Hepatocyte (in vitro differentiated cells): Measurements from ENCODE around the gene IRF2. TPM values are rescaled to one million over a fixed set of nuclear protein-coding genes. Genes with fewer than 3 reads are reported as not detected.

Experiments
- DNase-seq: peaks from one replicate; pipeline ENCODE4 v3.0.0-alpha.2; 2016; ENCODE audit warnings: low spot score
- H2AFZ ChIP-seq: fragments of 200-600 bp; sonication (generic); 2 replicates; pipeline ENCODE4 v1.6.0; 2016; ENCODE audit warnings: antibody characterized with exemption, mild to moderate bottlenecking
- H3K27ac ChIP-seq: fragments of 200-600 bp; sonication (generic); 2 replicates; pipeline ENCODE4 v1.5.1; 2016; ENCODE audit warnings: mild to moderate bottlenecking
- H3K27me3 ChIP-seq: fragments of 200-600 bp; sonication (generic); 2 replicates; pipeline ENCODE4 v1.6.1; 2016
- H3K36me3 ChIP-seq: fragments of 200-600 bp; sonication (generic); replicated peaks from 2 replicates; pipeline ENCODE4 v1.5.1; 2016; ENCODE audit warnings: low read depth; ENCODE audit not compliant: insufficient read depth
- H3K4me1 ChIP-seq: fragments of 200-600 bp; sonication (generic); 2 replicates; pipeline ENCODE4 v1.5.1; 2016; ENCODE audit warnings: mild to moderate bottlenecking, moderate library complexity; ENCODE audit not compliant: insufficient read depth
- H3K4me2 ChIP-seq: fragments of 200-600 bp; sonication (generic); 2 replicates; pipeline ENCODE4 v1.6.0; 2016
- H3K4me3 ChIP-seq: fragments of 200-600 bp; sonication (generic); 2 replicates; pipeline ENCODE4 v1.5.1; 2016; ENCODE audit warnings: mild to moderate bottlenecking
- H3K79me2 ChIP-seq: fragments of 200-600 bp; sonication (generic); 2 replicates; pipeline ENCODE4 v1.6.0; 2017; ENCODE audit warnings: mild to moderate bottlenecking
- H3K9me2 ChIP-seq: fragments of 200-600 bp; sonication (generic); replicated peaks from 2 replicates; pipeline ENCODE4 v1.6.0; 2017; ENCODE audit warnings: mild to moderate bottlenecking; ENCODE audit not compliant: insufficient read depth
- H3K9me3 ChIP-seq: fragments of 200-600 bp; sonication (generic); 2 replicates; pipeline ENCODE4 v1.5.1; 2016; ENCODE audit warnings: low read depth, mild to moderate bottlenecking
- H4K20me1 ChIP-seq: fragments of 200-600 bp; sonication (generic); 2 replicates; pipeline ENCODE4 v1.6.0; 2016; ENCODE audit warnings: mild to moderate bottlenecking; ENCODE audit not compliant: insufficient read depth, poor library complexity, severe bottlenecking
- EZH2 ChIP-seq: fragments of 200-600 bp; sonication (generic); IDR thresholded peaks from 2 replicates; pipeline ENCODE4 v1.6.1; 2016; ENCODE audit warnings: antibody characterized with exemption, mild to moderate bottlenecking, borderline replicate concordance
- EZH2phosphoT487 ChIP-seq: fragments of 200-600 bp; sonication (generic); IDR thresholded peaks from one replicate; pipeline ENCODE4 v1.6.1; 2018; ENCODE audit warnings: antibody characterized with exemption, mild to moderate bottlenecking, low read depth, moderate library complexity; ENCODE audit not compliant: unreplicated experiment, severe bottlenecking
- WGBS: methylation state at CpG from one replicate; pipeline ENCODE4 v1.1.6; 2016; ENCODE audit warnings: low lambda C conversion rate; ENCODE audit errors: missing lambda C conversion rate; 5-methylcytosine and 5-hydroxymethylcytosine counted together
- polyA plus RNA-seq: library from polyadenylated mRNA; unstranded; fragments of >200 nt; fragmentation: Nextera tagmentation; extraction: Ambion mirVana; gene quantifications from 2 replicates; pipeline ENCODE4 v1.2.1, GENCODE V29; 2016
- total RNA-seq: library from RNA; depleted of rRNA; stranded (reverse); fragments of >200 nt; gene quantifications from 2 replicates; pipeline ENCODE4 v1.2.3, GENCODE V29; 2014
- TF ChIP-seq, protein P1 (sequence below): fragments of 200-600 bp; sonication (generic); IDR thresholded peaks from 2 replicates; pipeline ENCODE4 v1.5.1; 2016; ENCODE audit warnings: antibody characterized with exemption, mild to moderate bottlenecking; ENCODE audit not compliant: poor library complexity

Gene IRF2
- total and polyA plus RNA-seq, 2 experiments from 2014 or later: 17.7 to 41.1 TPM

DNA sequence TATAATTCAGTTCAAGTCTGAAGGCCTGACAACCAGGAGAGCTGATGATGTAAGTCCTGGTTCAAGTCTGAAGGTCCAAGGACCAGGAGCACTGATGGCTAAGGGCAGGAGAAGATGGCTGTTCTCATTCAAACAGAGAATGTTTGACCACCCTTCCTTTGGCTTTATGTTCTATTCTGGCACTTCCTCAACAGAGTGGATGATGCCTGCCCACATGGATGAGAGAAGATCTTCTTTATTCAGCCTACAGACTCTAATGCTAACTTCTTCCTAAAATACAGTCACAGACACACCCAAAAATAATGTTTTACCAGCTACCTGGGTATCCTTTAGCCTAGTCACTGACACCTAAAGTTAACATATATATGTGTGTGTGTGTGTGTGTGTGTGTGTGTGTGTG, 25.6 kb upstream of the IRF2 start:
- Histone ChIP-seq H2AFZ (no peak overlapping the region), H3K9me3 (no peaks in the 10 kb centered on the region), H3K79me2 (no peaks in the 10 kb centered on the region), H3K9me2 (no peaks in the 10 kb centered on the region), H4K20me1 (no peaks in the 10 kb centered on the region), H3K4me2 (no peak overlapping the region), H3K4me1 (no peaks in the 10 kb centered on the region), H3K27me3 (no peaks in the 10 kb centered on the region), H3K27ac (no peak overlapping the region), H3K36me3 (no peaks in the 10 kb centered on the region), H3K4me3 (no peak overlapping the region)
- no peak for DNase-seq
- TF ChIP-seq, protein P1, sequence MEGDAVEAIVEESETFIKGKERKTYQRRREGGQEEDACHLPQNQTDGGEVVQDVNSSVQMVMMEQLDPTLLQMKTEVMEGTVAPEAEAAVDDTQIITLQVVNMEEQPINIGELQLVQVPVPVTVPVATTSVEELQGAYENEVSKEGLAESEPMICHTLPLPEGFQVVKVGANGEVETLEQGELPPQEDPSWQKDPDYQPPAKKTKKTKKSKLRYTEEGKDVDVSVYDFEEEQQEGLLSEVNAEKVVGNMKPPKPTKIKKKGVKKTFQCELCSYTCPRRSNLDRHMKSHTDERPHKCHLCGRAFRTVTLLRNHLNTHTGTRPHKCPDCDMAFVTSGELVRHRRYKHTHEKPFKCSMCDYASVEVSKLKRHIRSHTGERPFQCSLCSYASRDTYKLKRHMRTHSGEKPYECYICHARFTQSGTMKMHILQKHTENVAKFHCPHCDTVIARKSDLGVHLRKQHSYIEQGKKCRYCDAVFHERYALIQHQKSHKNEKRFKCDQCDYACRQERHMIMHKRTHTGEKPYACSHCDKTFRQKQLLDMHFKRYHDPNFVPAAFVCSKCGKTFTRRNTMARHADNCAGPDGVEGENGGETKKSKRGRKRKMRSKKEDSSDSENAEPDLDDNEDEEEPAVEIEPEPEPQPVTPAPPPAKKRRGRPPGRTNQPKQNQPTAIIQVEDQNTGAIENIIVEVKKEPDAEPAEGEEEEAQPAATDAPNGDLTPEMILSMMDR: no peak
- no peak for TF ChIP-seq EZH2phosphoT487
- TF ChIP-seq EZH2: no peak

DNA sequence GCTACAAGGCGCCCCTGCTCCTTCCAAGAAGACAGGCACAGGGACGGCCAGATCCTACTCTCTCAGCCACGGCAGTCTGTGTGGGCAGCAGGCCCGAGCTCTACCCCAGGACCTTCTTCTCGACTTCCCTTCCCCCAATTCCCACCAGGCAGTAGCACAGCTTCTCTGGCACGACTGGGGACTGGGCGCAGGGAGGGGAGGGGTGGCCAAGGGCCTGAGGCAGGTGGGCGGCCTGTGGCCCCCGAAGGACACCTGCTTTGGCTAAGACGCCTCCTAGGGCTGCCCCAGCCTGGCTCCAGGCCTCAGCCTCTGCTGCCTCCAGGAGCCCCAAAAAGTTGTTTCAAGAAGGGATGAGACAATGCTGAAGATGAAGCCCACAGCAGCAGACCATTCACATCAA, 24.2 kb upstream of the IRF2 start:
- Histone ChIP-seq H3K36me3 (no peaks in the 10 kb centered on the region), H3K4me2 (no peak overlapping the region), H3K27me3 (no peaks in the 10 kb centered on the region), H4K20me1 (no peaks in the 10 kb centered on the region), H3K79me2 (no peaks in the 10 kb centered on the region), H3K9me2 (no peaks in the 10 kb centered on the region), H3K4me3 (no peak overlapping the region), H3K9me3 (no peaks in the 10 kb centered on the region), H3K4me1 (no peaks in the 10 kb centered on the region), H2AFZ (no peak overlapping the region), H3K27ac (no peak overlapping the region)
- TF ChIP-seq, protein P1: no peak
- TF ChIP-seq EZH2 (no peak), EZH2phosphoT487 (no peak)
- no peak for DNase-seq
- WGBS: 93% methylated on average over 10 of the region's 10 CpGs

DNA sequence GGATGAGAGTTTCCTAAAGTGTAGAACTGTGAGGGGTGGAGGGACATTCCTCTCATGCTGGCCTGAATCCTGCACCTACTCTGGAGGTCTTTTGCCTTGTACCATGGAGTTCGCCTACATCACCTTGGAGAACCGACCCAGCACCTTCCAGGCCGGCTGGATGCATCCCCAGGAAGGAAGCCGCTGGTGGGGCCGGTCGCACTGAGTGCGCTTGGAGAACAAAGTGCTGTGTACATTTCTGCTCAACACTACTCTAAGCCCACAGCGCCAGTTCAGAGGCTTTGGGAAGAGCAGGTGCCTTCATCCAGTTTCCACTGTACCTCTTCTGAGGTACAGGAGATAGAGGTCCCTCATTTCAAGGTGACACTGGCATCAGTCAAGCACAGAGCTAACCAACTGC, 15.4 kb upstream of the IRF2 start:
- no peak overlapping the region for H3K27ac ChIP-seq
- H3K9me2 ChIP-seq: no peaks in the 10 kb centered on the region
- H3K79me2 ChIP-seq: no peaks in the 10 kb centered on the region
- no peaks in the 10 kb centered on the region for H4K20me1 ChIP-seq
- no peak overlapping the region for H2AFZ ChIP-seq
- H3K4me3 ChIP-seq: no peak overlapping the region
- TF ChIP-seq, protein P1: no peak
- TF ChIP-seq EZH2phosphoT487 (no peak), EZH2 (no peak)
- no peaks in the 10 kb centered on the region for H3K27me3 ChIP-seq
- no peaks in the 10 kb centered on the region for H3K36me3 ChIP-seq
- no peaks in the 10 kb centered on the region for H3K4me1 ChIP-seq
- H3K4me2 ChIP-seq: no peak overlapping the region
- no peak for DNase-seq
- no peaks in the 10 kb centered on the region for H3K9me3 ChIP-seq
- 96% methylated on average over 8 of the region's 8 CpGs for WGBS

DNA sequence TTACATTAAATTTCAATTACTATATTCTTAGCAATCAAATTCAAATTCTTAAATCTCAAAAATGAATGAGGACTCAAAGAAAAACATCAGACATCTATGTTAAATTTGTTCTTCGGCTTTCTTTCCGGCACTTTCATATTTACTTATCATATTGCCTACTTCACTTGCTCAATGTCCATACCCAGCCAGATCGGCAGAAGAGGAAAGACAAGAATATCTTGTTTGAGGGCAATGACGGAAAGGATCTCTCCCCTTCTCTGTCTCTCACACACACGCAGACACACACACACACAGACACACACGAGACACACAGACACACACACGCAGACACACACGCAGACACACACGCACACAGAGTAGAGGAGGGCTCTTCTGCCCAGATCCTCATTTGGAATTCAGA, 13.2 kb upstream of the IRF2 start:
- 82% methylated on average over 9 of the region's 9 CpGs for WGBS
- H3K4me1 ChIP-seq: no peaks in the 10 kb centered on the region
- H3K9me3 ChIP-seq: no peaks in the 10 kb centered on the region
- no peaks in the 10 kb centered on the region for H3K27me3 ChIP-seq
- no peak overlapping the region for H2AFZ ChIP-seq
- H4K20me1 ChIP-seq: no peaks in the 10 kb centered on the region
- H3K9me2 ChIP-seq: no peaks in the 10 kb centered on the region
- H3K4me3 ChIP-seq: no peak overlapping the region
- no peak overlapping the region for H3K4me2 ChIP-seq
- no peak overlapping the region for H3K27ac ChIP-seq
- DNase-seq: no peak
- H3K79me2 ChIP-seq: no peaks in the 10 kb centered on the region
- TF ChIP-seq, protein P1: no peak
- H3K36me3 ChIP-seq: no peaks in the 10 kb centered on the region
